Measurements from ENCODE around the gene KCNE1.

KCNE1 gene

DNA sequence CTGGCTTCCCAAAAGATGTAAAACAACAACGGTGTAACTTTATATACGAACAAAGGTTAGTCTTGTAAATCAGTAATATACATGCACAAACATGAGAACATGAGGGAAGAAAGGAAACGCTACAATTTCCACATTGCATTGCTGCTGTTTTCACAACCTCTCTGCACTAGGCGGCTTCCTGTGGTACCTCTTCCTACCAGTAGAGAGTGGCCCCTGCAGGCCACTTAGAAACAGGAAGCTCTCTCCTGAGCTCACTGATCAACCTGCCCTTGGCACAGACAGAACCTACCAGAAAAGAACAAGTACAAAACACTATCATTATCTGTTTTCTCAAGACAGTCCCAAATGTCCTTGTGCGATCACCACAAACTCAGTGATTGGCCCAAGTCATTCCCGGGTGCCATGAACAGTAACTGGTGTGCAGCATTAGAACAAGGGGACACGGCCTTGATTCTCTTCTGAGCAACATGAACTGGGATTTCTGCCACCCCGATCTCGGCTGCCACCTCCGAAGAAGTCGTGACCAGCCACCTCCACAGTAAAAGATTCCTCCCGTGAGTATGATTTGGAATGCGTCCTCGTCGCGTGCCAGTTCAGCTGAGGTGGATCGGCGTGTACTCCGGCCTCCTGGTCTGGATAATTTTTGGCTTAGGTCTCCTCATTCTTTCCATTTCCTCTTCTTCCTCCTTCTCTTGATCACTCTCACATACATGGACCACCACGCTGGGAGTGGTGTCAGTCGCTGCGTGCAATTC lies 5.7 kb upstream of the KCNE1 start:
- TF ChIP-seq RAD21 (IDR thresholded peaks at IDR 0.05; ENCODE audit: low read depth) = peak; percentile 19; the same call in 1 of the 2 replicates
- TF ChIP-seq EP300 (IDR thresholded peaks at IDR 0.05; ENCODE audit: borderline replicate concordance) = no peak

- TF ChIP-seq CEBPB (IDR thresholded peaks at IDR 0.05) (no peak), TCF12 (IDR thresholded peaks at IDR 0.05; ENCODE audit: low read depth) (no peak), RAD21 (IDR thresholded peaks at IDR 0.05; ENCODE audit: low read depth) (no peak), ZBTB7A (IDR thresholded peaks at IDR 0.05; ENCODE audit: low read depth) (no peak), NFIC (IDR thresholded peaks at IDR 0.05) (no peak), CREB1 (IDR thresholded peaks at IDR 0.05; ENCODE audit: low read depth) (no peak), YY1 (IDR thresholded peaks at IDR 0.05; ENCODE audit: low read depth) (no peak), FOXM1 (IDR thresholded peaks at IDR 0.05; ENCODE audit: borderline replicate concordance, low read depth) (no peak), TAF1 (IDR thresholded peaks at IDR 0.05; ENCODE audit: low read depth) (no peak)
- TF ChIP-seq, protein P1, sequence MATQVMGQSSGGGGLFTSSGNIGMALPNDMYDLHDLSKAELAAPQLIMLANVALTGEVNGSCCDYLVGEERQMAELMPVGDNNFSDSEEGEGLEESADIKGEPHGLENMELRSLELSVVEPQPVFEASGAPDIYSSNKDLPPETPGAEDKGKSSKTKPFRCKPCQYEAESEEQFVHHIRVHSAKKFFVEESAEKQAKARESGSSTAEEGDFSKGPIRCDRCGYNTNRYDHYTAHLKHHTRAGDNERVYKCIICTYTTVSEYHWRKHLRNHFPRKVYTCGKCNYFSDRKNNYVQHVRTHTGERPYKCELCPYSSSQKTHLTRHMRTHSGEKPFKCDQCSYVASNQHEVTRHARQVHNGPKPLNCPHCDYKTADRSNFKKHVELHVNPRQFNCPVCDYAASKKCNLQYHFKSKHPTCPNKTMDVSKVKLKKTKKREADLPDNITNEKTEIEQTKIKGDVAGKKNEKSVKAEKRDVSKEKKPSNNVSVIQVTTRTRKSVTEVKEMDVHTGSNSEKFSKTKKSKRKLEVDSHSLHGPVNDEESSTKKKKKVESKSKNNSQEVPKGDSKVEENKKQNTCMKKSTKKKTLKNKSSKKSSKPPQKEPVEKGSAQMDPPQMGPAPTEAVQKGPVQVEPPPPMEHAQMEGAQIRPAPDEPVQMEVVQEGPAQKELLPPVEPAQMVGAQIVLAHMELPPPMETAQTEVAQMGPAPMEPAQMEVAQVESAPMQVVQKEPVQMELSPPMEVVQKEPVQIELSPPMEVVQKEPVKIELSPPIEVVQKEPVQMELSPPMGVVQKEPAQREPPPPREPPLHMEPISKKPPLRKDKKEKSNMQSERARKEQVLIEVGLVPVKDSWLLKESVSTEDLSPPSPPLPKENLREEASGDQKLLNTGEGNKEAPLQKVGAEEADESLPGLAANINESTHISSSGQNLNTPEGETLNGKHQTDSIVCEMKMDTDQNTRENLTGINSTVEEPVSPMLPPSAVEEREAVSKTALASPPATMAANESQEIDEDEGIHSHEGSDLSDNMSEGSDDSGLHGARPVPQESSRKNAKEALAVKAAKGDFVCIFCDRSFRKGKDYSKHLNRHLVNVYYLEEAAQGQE (IDR thresholded peaks at IDR 0.05; ENCODE audit: low read depth) = no peak
- TF ChIP-seq, protein P2, sequence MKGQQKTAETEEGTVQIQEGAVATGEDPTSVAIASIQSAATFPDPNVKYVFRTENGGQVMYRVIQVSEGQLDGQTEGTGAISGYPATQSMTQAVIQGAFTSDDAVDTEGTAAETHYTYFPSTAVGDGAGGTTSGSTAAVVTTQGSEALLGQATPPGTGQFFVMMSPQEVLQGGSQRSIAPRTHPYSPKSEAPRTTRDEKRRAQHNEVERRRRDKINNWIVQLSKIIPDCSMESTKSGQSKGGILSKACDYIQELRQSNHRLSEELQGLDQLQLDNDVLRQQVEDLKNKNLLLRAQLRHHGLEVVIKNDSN (IDR thresholded peaks at IDR 0.05) = no peak
These were observed 5.0 kb upstream of the KCNE1 start for GRCh38 chr21:34517039-34517438.

DNA sequence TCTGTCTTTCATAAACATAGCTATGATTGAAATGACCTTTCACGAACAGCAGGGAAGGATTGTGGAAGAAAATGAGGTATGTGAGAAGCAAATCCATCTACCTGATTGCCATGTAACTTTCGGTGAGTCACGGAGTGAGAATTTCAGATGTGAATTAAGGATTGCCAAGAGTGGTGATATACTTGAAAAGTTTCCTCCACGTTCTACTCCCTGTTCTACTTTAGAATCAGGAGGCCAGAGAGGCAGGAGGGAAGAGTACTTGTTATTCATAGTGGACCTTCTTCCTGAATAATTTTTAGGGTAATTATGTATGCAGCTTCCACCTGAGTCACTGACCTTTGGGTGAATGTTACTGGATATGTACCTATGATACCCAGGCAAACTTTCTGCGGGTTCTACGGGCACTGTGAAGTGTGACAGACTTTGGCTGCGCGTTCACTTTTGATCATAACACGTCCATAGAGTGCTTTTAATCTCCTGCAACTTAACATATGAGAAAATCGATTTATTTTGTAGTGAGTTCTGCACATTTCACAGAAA lies 2.6 kb upstream of the KCNE1 start:
- TF ChIP-seq YY1 (IDR thresholded peaks at IDR 0.05; ENCODE audit: low read depth) (no peak), MAX (IDR thresholded peaks at IDR 0.05) (no peak), CEBPB (IDR thresholded peaks at IDR 0.05) (no peak), RAD21 (IDR thresholded peaks at IDR 0.05; ENCODE audit: low read depth) (no peak), CREB1 (IDR thresholded peaks at IDR 0.05; ENCODE audit: low read depth) (no peak), TAF1 (IDR thresholded peaks at IDR 0.05; ENCODE audit: low read depth) (no peak)
- TF ChIP-seq, protein P2 (IDR thresholded peaks at IDR 0.05) = no peak

DNA sequence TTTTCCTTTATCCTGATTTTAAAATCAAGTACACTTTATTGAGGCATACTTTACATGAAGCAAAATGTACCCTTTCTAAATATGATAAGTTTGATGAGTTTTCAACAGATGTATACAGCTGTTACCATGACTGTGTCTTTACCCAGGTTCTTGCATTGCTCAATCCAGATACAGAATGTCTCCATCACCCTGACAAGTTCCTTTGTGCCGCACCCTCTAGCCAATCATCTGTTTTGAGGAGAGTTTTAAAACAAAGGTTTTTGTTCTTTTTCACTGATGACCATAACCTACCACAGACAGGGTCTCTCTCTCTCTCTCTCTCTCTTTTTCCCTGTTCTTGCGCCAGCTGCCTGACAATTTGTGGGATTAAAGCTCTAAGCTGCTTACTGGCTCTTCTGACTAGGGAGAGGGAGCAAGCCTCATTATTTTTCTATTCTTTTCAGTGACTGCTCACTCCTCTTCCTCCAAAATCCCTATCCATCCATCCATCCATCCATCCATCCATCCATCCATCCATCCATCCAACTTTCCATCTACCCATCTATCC lies 1.2 kb upstream of the KCNE1 start:
- TF ChIP-seq, protein P2 (IDR thresholded peaks at IDR 0.05) = no peak

DNA sequence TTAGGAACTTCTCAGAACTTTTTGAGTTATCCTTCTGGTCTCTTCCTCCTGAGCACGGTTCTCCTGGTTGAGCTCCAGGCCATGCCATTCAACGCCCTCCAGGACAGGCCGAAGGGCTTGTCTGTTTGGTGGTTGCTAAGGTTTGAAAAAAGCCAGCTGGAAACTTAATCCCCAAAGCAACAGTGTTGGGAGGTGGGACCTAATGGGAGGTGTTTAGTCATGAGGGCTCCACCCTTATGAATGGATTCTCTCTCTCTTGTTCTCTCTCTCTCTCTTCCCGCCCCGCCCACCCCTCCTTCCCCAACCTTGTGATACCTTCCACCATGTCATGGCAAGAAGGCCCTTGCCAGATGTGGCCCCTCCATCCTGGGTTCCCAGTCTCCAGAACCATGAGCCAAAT lies 829 bp downstream of the KCNE1 start:
- TF ChIP-seq ZBTB7A (IDR thresholded peaks at IDR 0.05; ENCODE audit: low read depth) (no peak), EP300 (IDR thresholded peaks at IDR 0.05; ENCODE audit: borderline replicate concordance) (no peak), TAF1 (IDR thresholded peaks at IDR 0.05; ENCODE audit: low read depth) (no peak), TEAD4 (IDR thresholded peaks at IDR 0.05) (no peak), CREB1 (IDR thresholded peaks at IDR 0.05; ENCODE audit: low read depth) (no peak), NFIC (IDR thresholded peaks at IDR 0.05) (no peak), MAX (IDR thresholded peaks at IDR 0.05) (no peak)
- TF ChIP-seq, protein P1 (IDR thresholded peaks at IDR 0.05; ENCODE audit: low read depth) = no peak
- TF ChIP-seq, protein P2 (IDR thresholded peaks at IDR 0.05) = no peak

Data from Ishikawa (cell line).